Measurements from ENCODE around the gene ACBD6.

The ACBD6 gene

DNA sequence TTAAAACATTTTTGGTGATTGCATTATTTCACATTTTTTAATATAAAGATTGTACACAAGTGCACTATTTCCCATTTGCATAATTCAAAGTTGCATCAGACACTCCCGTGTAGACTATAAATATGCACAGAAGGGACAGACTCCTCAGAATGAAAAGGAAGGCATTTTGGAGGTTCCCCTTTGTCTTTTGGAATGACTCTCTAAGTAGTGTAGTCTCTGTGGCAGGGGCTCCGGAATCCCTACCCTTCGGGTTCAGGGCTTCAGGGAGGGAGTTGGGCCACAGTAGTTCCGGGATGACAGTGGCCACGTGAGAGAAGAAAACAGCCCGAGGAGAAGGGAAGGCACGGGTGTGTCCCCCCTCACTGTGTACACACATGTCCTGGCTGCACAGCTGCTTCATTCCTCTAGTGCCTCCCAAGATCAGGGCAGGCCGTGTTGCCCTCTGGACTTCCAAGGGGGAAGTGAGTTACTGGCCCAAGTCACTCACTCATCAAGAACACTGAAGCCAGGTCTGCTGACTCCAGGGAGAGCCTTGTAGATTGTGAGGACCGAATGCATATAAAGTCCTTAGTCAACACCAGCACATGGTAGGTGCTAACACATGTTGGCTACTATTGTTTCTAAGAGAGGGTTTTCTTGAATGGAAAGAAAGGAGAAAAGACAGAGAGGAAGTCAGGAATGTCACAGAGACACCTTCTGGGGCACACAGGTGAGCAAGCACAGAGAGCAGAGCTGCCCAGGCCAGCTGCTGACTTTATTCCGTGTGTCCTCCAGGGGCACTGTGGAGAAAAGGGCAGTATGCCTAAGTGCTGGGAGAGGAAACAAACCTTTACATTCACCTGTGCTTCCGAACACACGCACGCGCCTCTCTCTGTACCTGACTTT is 232.5 kb downstream of the ACBD6 start:
- DNase-seq, result no peak

DNA sequence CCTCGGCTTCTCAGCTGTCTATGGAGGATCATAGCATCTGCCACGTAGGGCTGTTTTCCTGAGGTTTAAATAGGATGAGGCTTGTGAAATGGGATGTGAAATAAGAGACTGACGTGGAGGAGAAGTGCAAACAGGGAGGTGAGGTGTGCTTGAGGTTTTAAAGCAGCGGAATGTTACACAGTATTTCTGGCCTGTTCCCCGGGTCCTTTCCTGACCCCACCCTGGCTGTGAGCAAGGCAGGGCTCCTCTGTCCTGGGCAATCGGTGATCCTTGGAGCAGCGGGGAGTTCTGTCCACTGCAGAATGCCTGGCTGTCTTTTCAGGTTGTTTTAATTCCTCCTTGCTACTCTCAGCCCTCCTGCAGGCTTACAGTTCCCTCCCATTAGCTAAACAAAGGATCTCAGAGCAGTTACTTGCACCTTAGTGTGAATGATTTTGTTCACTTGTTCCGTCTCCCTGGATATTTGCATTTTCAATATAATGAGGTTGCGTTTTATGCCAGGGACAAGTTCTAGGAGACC is 233.8 kb downstream of the ACBD6 start:
- DNase-seq, result no peak

DNA sequence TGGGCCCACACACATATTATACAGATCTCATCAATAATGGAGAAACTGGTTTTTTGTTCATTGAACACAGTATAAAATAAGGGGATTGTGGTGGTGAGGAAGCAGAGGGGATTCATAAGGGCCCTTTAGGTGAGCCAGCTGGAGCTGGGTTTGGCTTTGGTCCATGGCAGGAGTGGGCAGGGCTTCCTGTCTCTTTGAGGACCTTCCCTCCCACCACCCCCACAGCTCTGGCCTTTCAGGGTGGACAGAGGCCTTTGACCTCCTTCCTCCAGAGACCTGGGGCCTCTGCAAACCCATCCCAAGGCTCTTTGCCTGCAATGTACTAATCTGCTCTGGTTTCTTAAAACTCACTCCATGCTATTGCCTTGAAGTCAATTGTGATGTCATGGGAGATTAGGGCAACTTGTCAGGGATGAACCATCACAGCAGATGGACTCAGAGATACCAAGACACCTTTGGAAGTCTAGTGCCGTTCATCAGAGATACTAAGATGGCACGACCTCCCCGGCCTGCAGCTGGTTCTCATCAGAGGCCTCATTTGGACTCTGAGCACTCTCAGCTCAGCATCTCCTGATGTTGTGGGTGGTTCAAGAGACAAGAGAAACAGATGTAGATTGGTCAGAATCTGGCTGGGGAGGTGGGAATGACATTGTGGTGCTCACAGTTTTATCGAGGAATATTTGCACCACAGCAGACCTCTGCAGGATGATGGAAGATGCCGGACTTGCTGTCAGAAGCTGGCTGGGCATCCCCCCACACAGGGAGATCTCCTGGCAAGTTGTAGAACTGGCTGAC is 234.4 kb downstream of the ACBD6 start:
- no peak for DNase-seq

DNA sequence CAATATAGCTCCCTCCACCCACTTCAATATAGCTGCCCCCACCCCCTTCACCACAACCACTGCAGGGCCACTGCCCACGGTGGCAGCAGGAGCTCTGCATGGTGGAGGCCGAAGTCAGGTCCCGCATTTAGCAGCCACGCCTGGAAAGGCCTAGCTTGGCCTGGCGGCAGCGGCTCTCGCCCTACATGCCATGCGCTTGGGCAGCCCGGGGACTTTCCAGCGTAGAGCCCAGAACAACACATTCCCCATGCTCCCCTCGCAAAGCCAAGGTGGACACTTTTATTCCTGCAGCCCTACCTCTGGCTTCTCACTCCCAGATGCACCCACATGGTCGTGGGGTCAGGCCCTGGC is 235.2 kb downstream of the ACBD6 start:
- no peak for DNase-seq

DNA sequence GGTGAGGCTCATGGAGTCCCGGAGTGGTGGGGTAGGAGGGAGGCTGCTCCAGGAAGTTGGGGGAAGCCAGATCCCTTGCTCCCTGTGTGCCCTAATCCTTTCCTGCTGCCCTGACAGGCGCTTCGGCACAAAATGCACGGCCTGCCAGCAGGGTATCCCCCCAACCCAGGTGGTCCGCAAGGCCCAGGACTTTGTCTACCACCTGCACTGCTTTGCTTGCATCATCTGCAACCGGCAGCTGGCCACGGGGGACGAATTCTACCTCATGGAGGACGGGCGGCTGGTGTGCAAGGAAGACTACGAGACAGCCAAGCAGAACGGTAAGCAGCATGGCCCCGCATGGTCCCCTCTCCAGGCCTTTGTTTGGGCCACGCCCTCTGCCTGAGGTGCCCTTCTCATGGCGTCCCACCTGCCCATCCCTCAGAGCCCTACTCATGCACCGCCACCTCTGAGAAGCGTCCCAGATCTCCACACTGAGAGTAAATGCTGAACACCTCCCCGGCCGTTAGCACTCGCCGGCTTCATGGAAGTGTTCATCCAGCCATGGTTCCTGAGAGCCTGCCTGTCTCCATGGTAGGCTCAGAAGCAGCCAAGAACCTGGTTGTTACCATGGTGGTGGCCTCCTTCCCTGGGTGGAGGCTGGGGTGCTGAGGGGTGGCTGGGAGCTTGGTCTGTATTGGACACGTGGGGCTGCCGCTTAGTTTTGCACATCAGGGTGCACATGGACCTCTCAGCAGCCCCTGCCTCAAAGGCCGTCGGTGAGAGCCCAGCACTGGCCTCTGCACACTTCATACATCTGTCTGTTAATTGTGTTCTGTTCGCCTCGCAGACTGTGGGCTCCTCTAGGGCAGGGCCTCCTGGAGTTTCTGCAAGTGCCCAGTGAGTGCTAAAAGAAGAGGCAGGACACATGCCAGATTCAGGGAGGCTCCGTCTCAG is 235.8 kb downstream of the ACBD6 start:
- no peak for DNase-seq

DNA sequence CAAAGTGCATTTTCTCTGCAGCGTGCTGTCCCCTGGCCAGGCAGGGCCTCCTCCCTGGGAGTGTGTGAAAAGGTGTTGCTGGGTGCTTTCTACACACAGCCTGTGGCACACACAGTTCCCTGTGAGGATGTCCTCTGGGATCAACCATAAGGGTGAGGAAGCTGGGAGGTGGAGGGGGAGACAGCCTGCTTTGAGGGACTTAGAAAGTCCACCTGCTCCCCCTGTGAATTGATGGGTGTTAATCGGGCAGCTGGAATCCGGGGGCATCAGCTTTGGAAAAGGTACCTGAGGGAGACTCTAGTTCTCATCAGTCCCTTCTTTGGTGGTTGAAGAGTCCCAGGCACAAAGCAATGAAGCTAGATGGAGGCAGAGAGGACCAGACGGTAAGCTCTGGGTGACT is 236.5 kb downstream of the ACBD6 start:
- no peak for DNase-seq

DNA sequence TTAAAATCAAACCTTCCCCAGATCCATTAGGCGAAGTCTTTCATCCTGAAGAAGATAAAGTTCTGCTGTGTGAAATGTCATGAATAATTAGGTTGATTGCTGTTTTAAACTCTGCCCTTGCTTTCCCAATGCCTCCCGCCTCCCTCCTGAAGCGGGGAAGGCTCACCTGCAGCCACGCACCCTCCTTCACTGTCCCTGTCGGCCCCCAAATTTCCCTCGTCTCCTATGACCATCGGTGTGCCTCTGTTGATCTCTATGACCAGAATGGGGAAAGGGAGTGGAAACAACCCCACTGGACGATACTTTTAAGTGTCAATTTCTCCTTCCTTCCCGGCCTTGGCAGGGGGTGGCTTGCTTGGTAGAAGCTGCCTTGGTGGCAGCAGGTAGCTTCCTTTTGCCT is 237.2 kb downstream of the ACBD6 start:
- no peak for DNase-seq

DNA sequence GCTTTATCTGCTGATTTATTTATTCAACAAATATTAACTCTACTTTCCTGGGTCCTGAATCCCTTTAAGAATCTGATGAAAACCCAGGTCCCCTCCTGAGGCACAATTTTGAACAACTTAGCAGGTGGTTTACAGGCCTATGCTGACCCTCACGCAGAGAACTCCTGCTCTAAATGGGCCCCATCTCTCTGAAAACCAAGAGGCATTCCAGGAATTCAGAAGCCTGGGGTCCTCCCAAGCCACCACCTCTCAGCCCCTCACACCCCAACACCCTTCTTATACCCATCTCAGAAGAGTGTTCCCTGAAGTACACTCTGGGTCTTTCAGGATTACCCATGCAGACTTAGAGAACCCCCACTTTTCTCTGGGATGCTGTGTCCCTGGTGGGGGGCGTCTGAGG is 237.8 kb downstream of the ACBD6 start:
- DNase-seq, result no peak

DNA sequence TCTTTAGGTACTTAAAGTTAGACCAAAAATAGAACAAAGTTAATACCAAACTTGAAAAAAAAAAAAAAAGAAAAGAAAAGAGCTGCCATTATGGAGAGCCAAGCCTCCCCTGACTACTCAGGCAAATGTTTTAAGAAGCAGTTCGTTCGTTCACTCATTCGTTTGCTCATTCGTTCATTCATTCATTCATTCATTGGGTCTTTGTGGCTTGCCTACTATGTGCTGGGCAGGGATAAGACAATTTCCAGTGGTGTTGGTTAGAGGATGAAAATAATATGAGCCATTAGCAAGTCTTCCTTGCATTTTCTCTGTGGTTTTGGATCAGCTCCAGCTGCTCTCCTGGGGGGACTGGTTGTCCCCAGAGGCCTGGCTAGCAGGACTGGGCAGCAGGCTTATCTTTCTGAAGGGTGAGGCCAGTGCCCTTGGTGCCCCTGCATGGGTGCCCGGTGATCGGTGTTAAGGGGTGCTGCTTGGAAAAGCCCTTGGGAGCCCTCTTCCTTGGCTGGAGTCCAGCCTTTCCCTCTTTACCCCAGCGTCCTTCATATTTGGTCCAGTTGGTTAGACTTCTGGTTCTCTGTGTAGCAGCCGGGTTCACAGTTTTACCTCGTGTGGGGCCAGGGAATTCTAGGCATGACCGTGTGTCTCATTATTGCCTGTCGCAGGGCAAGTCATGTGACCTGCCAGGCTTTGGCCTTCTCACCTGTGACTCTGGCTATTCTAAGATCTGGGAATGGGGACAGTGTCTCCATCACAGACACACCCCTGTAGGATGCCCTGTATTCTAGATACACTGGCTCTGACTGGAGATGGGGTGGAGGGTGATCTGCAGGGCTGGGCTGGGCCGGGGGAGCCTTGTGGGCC is 239.5 kb downstream of the ACBD6 start:
- DNase-seq, result no peak

DNA sequence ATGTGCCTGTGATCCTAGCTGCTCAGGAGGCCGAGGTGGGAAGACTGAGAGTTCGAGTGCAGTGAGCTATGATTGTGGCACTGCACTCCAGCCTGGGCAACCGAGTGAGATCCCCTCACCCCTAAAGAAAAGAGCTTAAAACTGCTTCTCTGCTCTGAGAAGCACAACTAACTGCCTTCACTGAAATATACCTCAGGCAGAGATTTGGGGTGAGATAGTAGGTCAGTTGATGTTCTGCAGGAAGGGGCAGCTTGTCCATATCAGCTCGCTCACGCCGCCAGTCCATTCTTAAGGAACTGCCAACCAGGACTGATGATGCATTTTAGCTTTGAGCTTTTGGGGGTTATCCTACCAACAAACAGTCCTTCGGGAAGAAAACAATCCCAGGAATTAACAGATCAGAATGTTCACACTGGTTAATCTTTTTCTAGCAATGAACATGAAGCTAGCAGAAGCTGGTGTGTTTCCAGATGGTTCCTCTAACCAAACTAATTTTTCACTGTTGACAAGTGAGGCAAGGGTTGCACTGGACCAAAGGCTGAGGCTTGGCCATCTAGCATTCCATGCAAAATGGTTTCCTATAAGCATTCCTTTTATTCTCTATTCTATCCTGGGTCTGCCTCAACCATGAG is 240.7 kb downstream of the ACBD6 start:
- DNase-seq, result no peak

DNA sequence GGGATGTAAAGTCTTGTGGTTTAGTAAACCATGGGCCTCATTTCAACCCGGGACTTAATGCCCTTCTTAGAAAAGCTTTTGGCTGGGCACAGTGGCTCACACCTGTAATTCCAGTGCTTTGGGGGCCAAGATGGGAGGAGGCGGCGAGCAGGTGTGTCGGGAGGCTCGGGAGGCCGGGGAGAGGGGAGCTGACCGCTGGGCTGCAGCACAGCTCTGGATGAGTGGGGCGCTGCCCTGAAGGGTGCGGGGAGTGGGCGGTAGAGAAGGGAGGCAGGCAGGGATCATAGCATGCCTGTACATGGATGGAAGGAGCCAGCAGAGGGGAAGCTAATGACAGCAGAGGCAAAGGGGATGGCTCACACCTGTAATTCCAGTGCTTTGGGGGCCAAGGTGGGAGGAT is 241.3 kb downstream of the ACBD6 start:
- no peak for DNase-seq

DNA sequence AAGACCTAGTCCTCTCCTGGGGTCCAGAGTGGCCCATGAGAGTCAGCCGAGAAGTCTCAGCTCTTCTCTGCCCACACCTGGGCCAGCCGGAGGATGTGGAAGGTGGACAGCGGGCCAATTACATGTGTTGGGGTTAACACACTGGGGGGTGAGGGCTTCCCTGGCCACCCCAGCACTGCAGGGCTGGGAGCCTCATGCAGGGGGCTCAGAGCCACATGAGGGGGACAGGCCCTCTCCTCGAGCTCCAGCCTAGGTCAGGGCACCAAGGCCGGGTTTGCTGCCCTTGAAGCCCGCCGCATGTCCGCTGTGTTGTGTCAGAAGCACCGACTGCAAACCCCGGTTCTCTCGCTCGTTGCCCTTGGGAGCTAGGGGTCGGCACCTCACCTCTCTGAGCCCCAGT is 241.8 kb downstream of the ACBD6 start:
- no peak for DNase-seq

DNA sequence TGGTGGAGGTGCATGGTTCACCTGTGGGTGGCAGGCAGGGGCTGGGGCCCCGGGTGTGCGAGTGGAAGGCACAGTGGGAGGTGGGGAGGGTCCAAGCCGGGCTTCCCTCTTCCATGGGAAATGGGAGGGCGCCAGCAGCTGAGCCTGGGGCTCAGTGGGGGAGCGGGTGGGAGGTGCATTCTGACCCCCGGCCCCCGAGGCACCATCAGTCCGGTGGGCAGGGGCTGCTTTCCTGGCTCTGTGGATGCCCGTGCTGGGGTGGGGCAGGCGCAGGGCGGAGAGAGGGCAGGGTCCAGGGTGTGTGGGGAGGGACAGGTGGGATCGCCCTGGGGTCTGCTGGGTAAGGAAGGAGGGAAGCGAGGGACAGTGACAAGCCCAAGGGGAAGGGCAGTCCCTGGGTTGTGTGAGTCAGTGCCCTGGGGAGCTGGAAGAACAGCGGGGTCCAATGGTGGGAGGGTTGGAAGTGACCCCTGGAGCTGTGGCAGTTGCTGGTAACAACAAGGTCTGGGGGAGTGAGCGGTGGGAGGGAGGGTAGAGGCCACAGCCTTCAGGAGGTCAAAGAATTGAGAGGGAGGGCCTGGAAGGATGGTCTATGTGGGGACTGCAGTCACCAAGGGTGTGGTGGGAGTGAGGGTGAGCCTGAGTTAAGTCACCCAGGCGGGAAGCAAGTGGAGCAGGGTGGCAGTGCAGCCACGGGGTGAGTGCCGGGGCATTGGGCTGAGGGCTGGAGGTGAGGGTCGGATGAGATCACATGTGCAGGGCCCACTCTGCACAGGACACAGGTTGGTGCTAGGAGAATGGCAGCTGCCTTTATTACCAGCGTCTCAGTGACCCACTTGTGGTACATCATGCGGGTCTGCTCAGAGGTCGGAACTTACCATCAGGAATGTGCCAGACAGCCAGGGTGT is 242.7 kb downstream of the ACBD6 start:
- no peak for DNase-seq

DNA sequence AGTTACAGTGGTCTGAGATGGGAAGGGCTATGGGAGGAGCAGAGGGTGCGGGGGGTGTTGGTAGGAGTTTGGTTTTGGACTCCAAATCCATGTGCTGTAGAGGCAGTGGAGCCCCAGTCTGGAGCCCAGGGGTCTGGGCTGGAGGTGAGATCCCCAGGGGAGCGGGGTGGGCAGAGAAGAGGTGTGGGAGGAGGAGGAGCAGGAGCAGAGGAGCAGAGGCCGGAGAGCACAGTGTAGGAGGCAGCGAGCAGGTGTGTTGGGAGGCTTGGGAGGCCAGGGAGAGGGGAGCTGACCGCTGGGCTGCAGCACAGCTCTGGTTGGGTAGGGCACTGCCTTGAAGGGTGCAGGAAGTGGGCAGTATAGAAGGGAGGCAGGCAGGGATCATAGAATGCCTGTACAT is 243.4 kb downstream of the ACBD6 start:
- no peak for DNase-seq

DNA sequence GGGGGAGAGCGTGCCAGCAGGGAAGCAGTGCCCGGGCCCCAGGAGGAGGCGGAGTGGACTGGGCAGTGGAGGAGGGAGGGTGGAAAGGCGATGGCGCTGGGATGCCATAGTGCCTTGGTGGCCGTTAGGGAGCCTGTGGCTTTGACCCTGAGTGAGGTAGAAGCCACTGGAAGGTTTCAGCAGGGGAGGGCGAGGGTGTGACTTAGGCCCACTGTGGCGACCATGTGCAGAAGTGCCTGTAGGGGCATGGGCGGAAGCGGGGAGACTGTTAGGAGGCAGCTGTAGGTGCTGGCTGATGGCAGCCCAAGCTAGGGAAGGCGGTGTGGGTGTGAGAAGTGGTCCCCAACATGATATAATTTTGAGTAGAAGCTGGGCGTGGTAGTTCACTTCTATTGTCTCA is 244.1 kb downstream of the ACBD6 start:
- DNase-seq, result no peak

DNA sequence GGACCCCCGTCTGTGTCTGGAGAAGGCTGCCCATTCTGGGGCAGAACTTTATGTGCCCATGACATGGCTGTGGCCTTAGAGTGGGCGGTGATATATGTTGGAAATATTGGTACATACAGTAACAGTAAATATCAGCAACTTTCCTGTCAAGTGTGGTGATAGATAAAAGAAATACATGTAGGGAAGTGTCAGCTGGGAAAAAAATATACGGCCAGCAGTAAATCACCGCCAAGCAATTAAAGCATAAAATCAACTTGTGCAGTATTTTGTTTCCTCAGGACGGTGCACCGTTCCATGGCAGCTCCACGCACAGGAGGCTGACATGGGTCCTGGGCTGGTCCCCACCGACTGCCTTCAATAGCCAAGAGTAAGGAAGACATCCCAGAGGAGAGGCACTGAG is 244.9 kb downstream of the ACBD6 start:
- DNase-seq, result no peak

DNA sequence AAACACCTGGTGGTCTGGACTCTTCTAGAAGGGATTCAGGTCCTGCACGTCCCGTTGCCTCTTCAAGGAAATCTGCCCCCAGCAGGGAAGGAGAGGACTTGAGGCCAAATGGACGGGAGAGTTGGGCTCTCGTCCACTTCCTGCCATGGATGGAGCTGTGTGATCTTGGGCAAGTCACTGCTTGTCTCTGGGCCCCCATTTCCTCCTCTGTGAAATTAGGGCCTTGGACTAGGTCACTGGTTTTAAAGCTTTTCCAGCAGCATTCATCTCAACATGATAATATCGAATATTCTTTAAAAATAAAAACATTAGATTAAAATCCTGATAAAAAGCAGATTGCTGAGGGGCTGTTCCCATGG is 245.4 kb downstream of the ACBD6 start:
- DNase-seq, result no peak

DNA sequence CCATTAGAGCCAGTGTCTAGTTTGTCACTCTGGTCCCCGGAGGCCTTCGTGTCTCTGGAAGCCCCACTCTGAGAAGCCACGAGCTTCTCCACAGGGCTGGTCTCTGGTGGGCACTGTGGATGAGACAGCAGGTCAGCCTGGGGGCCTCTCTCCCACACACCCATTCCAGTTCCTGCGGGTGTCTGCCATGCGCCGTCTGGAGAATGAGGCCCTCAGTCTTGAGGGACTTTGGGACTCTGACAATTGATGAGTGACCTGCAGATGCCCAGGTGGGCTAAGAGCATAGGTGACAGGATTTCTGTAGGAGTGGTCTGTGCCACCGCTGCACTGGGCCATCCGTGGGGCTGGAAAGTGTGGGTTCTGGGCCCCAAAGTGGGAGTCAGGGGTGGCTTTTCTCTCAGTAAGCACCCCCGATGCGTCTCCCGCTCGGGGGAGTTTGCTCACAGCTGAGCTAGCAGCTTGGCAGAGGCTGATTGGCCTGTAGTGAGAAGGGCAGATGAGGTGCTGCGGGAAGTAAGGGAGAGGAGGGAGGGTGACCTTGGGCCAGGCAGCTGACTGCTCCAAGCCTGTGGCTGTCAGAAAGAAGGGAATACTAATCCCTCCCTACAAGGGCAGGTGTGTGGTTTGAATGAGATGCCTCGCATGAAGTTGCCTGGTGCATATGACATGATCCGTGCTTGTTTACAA is 245.9 kb downstream of the ACBD6 start:
- no peak for DNase-seq
